AG20443 (cell line): ENCODE results near the gene NID2.

Source experiments
- DNase-seq: peaks from one replicate; pipeline ENCODE4 v3.0.0; 2012; ENCODE audit warnings: low spot score, mixed read lengths

NID2 gene, protein sequence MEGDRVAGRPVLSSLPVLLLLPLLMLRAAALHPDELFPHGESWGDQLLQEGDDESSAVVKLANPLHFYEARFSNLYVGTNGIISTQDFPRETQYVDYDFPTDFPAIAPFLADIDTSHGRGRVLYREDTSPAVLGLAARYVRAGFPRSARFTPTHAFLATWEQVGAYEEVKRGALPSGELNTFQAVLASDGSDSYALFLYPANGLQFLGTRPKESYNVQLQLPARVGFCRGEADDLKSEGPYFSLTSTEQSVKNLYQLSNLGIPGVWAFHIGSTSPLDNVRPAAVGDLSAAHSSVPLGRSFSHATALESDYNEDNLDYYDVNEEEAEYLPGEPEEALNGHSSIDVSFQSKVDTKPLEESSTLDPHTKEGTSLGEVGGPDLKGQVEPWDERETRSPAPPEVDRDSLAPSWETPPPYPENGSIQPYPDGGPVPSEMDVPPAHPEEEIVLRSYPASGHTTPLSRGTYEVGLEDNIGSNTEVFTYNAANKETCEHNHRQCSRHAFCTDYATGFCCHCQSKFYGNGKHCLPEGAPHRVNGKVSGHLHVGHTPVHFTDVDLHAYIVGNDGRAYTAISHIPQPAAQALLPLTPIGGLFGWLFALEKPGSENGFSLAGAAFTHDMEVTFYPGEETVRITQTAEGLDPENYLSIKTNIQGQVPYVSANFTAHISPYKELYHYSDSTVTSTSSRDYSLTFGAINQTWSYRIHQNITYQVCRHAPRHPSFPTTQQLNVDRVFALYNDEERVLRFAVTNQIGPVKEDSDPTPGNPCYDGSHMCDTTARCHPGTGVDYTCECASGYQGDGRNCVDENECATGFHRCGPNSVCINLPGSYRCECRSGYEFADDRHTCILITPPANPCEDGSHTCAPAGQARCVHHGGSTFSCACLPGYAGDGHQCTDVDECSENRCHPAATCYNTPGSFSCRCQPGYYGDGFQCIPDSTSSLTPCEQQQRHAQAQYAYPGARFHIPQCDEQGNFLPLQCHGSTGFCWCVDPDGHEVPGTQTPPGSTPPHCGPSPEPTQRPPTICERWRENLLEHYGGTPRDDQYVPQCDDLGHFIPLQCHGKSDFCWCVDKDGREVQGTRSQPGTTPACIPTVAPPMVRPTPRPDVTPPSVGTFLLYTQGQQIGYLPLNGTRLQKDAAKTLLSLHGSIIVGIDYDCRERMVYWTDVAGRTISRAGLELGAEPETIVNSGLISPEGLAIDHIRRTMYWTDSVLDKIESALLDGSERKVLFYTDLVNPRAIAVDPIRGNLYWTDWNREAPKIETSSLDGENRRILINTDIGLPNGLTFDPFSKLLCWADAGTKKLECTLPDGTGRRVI (N-terminal part only)

GRCh38 chr14:52068615-52069306 lies at the start of gene NID2:
NID2 (minus strand) TSS chr14:52069059; CDS start chr14:52068994, 65 bp downstream.
- DNase-seq: peak; percentile 96

DNA sequence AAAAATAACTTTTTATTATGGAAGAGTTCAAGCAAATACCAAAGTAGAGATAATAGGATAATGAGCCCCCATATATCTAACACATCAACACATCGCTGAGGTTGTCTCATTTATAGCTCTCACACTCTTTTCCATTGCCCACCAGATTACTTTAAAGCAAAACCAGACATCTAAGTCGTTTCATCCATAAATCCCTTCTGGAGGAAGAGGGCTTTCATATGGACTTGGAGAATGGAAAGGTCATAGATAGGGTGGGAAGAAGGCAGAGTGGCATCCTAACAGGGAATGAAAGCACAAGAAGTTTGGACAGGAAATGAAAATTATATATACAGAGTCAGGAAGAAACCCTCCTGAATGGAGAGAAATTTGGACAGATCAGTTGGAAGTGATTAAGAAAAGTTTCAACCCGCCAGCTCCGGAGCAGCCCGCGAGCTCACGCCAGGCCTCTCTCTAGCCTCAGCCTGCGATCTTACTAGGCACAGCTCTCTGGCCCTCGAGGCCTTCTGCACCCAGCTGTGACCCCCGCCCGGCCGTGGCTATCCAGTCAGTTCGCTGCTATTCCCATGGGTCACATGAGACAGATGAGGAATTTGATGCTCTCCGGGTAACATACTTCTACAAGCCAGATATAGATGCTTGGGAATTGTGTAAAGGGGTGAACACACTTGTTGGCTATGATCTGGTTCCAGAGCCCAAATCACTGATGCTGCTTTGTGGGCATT lies 48.4 kb upstream of the NID2 start:
- peak; percentile 35 for DNase-seq

GRCh38 chr14:52115286-52115685 lies 46.4 kb upstream of the NID2 start:
- DNase-seq: no peak

DNA sequence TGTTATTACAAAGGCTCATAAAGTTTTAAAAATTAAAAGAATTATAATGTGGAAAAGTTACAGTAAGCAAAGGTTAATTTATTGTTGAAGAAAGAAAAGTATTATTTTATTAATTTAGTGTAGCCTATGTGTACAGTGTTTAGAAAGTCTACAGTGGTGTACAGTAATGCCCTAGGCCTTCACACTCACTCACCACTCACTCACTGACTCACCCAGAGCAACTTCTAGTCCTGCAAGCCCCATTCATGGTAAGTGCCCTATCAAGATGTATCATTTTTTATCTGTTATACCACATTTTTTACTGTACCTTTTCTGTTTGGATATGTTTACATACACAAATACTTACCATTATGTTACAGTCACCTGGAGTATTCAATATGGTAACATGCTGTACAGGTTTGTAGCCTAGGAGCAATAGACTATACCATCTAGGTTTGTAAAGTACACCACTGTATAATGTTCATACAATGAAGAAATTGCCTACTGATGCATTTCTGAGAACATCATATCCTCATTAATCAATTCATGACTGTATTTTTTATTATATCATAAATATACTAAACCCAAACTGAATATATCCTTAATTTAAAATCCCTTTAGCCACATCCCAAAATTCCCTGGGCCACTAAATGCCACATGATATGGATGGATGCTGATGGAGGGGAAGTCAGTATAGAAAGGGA lies 43.6 kb upstream of the NID2 start:
- DNase-seq: no peak

DNA sequence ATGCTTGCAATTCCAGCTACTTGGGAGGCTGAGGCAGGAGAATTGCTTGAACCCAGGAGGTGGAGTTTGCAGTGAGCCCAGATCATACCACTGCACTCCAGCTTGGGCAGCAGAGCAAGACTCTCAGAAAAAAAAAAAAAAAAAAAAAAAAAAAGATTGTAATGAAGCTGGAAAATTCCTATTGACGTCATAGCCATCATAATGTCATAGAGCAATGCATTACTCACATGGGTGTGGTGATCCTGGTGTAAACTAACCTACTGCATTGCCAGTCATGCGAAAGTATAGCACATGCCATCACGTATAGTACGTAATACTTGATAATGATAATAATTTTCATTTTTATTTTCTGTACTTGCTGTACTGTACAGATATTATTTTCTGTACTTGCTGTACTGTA lies 42.7 kb upstream of the NID2 start:
- DNase-seq: no peak

GRCh38 chr14:52110441-52111086 lies 41.7 kb upstream of the NID2 start:
- no peak for DNase-seq

- DNase-seq: no peak
Measured at GRCh38 chr14:52108823-52109222, 40.0 kb upstream of the NID2 start.

- no peak for DNase-seq
Measured at GRCh38 chr14:52106840-52107239, 38.0 kb upstream of the NID2 start.

- DNase-seq: no peak
Measured at GRCh38 chr14:52103416-52103815, 34.6 kb upstream of the NID2 start.

DNA sequence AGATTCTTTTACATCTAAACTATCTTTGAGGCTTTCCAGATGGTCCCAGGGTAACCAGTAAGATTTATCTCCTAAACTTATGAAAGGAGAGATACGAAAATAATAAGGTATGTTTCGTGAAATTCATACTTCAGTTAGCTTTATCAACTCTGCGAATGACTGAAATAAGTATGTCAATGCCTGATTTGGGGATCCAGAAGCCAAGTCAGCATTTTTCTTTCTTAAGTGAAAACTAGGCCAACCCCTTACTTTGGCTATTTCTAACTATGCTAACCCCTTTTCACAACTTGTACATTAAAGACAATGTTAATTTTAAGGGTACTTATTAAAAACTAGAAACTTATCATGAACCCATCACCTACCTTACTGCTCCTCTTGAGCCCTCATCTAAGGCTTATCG lies 26.9 kb upstream of the NID2 start:
- DNase-seq: no peak

DNA sequence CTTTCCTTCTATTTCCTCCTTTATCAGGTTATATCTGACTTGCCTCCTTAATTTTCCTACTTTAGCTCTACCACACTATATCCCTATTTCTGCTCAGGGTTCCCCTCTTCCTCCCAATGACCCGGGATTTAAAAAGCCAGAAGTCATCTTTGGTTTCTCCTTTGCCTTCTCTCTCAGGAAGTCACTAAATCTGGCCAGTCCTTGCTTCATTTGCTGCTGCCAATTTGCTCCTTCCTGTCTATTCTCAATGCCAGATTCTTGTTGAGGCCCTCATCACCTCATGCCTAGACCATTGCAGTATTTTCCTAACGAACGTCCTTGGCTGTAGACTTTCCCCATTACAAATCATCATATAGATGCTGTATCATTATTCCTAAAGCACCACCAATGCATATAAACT lies 26.5 kb upstream of the NID2 start:
- DNase-seq: no peak

GRCh38 chr14:52094546-52095271 lies 25.9 kb upstream of the NID2 start:
- no peak for DNase-seq

GRCh38 chr14:52091928-52092327 lies 23.1 kb upstream of the NID2 start:
- no peak for DNase-seq

- DNase-seq: no peak
Measured at GRCh38 chr14:52090936-52091335, 22.1 kb upstream of the NID2 start.

- DNase-seq: no peak
Measured at GRCh38 chr14:52089218-52089617, 20.4 kb upstream of the NID2 start.

DNA sequence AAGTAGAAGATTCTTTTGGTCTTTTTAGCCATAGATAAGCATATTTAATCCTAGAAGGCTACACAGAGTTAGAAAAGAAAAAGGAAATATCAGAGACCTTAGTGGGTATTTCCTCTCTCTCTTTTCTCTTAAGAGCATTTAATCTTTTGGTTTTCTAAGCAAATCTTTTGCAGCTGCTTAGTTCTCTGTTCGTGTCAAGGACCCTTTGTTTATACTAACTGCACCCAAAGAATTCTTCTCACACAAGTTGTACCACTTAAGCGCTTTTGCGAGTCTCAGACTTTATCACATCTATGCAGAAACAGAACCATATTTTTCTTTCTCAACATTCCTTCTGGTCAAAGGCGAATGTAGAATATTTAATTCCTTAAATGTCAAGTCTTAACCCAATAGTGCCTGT lies 17.9 kb upstream of the NID2 start:
- no peak for DNase-seq

DNA sequence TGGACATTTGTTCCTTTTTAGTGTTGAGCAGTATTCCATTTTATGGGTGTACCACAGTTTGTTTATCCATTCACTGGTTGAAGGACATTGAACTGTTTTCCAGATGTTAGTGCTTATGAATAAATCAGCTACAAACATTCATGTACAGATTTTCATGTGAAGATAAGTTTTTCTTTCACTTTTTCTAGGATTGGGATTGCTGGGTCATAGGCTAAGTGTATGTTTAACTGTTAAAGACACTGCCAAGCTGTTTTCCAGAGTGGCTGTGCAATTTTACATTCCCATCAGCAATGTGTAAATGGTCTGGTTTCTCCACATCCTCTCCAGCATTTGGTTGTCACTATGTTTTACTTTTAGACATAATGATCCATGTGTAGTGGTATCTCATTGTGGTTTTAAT lies 14.0 kb upstream of the NID2 start:
- no peak for DNase-seq

DNA sequence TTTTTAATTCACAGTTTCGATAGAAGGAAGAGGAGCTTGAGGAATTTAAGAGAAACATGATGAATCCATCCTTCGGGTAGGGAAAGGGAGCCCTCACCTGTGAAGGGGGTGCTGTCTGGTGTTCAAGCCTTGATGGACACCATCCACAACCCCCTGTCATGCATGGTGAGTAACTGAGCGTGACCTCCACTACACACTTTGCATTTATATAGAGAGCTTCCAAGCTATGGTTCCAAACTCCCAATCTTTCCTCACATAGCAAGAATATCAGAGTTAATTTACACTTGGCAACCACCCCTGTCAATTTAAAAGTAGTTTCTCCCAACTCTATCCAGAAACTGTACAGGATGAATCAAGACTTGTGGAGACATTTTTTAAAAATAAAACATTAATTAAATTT lies 13.1 kb upstream of the NID2 start:
- DNase-seq: no peak
